Activated CD4-positive, alpha-beta T cell treated with anti-CD3 and anti-CD28 coated beads, Interleukin-2, amount 10 ng/mL, durations not matched to agents 24 days and 14 days (primary cell): ENCODE measurements around the gene ABHD16A. TPM values are rescaled to one million over a fixed set of nuclear protein-coding genes. Genes with fewer than 3 reads are reported as not detected.

ENCODE experiments used
- DNase-seq: peaks from one replicate; pipeline ENCODE4 v3.0.0; 2022
- H3K27ac Mint-ChIP-seq: one replicate; pipeline ENCODE4 v1.8.0; 2022; ENCODE audit warnings: mild to moderate bottlenecking, mixed read lengths
- H3K27me3 Mint-ChIP-seq: one replicate; pipeline ENCODE4 v1.8.0; 2022; ENCODE audit warnings: mixed read lengths
- H3K36me3 Mint-ChIP-seq: one replicate; pipeline ENCODE4 v1.8.0; 2022; ENCODE audit warnings: low read depth, mild to moderate bottlenecking, mixed read lengths
- H3K4me1 Mint-ChIP-seq: one replicate; pipeline ENCODE4 v1.8.0; 2021; ENCODE audit warnings: mixed read lengths
- H3K4me3 Mint-ChIP-seq: one replicate; pipeline ENCODE4 v1.8.0; 2022; ENCODE audit warnings: mild to moderate bottlenecking, moderate library complexity, mixed read lengths
- H3K9me3 Mint-ChIP-seq: one replicate; pipeline ENCODE4 v1.8.0; 2021; ENCODE audit warnings: mixed read lengths
- intact Hi-C: fragments of 100-400 bp; cut with micrococcal nuclease; formaldehyde crosslinking; loops from one replicate; pipeline ENCODE4 v1.15.1; 2023
- total RNA-seq: library from RNA; stranded (reverse); gene quantifications from 2 replicates; pipeline ENCODE4 v1.2.3, GENCODE V29; 2022

ABHD16A gene
- total RNA-seq, 1 donor from 2014 or later: 44.7 TPM

DNA sequence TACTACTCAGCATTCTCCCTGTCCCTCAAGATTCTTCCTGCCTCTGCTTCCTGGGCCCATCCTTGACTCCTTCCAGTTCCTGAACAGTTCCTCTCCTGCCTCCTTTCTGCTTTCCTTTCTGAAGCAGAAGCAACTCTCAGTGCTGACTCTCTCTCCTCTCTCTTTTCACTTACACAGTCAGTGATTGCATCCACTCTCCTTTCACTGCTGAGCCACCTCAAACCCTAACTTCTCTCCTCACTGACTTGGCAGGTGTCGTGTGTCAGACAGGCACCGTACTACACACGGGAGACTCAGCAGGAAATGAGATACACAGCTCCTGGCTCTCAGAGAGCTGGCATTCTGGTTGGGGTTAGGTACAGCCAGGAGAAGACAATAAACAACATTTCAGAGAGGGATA, 5.6 kb downstream of the ABHD16A start:
- DNase-seq: no peak
- H3K9me3 Mint-ChIP-seq: no peaks in the 10 kb centered on the region
- no peaks in the 10 kb centered on the region for H3K27me3 Mint-ChIP-seq
- H3K4me3 Mint-ChIP-seq: no peak overlapping the region
- intact Hi-C loops: no loop called here
- H3K36me3 Mint-ChIP-seq: peaks cover 32% of the 10 kb centered on the region
- peaks cover 24% of the 10 kb centered on the region for H3K4me1 Mint-ChIP-seq
- H3K27ac Mint-ChIP-seq: peak overlapping the region; percentile 66

DNA sequence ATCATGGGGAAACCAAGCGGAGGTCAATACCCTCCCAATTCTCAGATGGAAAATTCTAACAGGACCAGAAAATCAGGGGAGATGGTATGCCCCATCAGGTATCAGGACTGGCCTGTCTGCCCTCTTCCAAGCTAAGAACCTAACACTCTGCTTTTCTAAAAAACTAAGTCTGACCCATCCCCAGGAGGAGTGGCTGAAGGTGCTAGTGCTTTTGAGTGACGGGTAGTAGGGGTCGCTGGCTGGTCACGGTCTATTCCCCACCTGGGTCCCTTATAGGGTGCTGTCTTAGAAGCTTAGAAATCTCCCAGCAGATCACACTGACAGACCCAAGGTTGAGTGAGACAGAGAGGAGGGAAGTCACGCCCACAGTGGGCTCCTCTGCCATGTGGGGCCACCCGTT, 9.6 kb downstream of the ABHD16A start:
- DNase-seq: no peak
- no peak overlapping the region for H3K27ac Mint-ChIP-seq
- no peaks in the 10 kb centered on the region for H3K27me3 Mint-ChIP-seq
- H3K9me3 Mint-ChIP-seq: no peaks in the 10 kb centered on the region
- peaks cover 43% of the 10 kb centered on the region for H3K36me3 Mint-ChIP-seq
- peaks cover 12% of the 10 kb centered on the region for H3K4me1 Mint-ChIP-seq
- no peak overlapping the region for H3K4me3 Mint-ChIP-seq
- intact Hi-C loops: no loop called here

GRCh38 chr6:31692886-31693285, 10.2 kb downstream of the ABHD16A start:
- Mint-ChIP-seq H3K36me3 (peaks cover 47% of the 10 kb centered on the region), H3K4me3 (no peak overlapping the region), H3K9me3 (no peaks in the 10 kb centered on the region), H3K27ac (no peak overlapping the region), H3K4me1 (peaks cover 11% of the 10 kb centered on the region), H3K27me3 (no peaks in the 10 kb centered on the region)
- intact Hi-C loops: no loop called here
- no peak for DNase-seq

- Mint-ChIP-seq H3K27ac (no peak overlapping the region), H3K4me3 (no peak overlapping the region), H3K4me1 (peaks cover 6% of the 10 kb centered on the region), H3K9me3 (no peaks in the 10 kb centered on the region), H3K36me3 (peaks cover 47% of the 10 kb centered on the region), H3K27me3 (no peaks in the 10 kb centered on the region)
- no peak for DNase-seq
- intact Hi-C loops: no loop called here
Observed at GRCh38 chr6:31692353-31692752, 10.8 kb downstream of the ABHD16A start.

- Mint-ChIP-seq H3K4me1 (peaks cover 4% of the 10 kb centered on the region), H3K36me3 (peaks cover 45% of the 10 kb centered on the region), H3K4me3 (no peak overlapping the region), H3K9me3 (no peaks in the 10 kb centered on the region), H3K27me3 (no peaks in the 10 kb centered on the region), H3K27ac (no peak overlapping the region)
- intact Hi-C loops: no loop called here
- DNase-seq: no peak
Observed at GRCh38 chr6:31691564-31692108, 11.5 kb downstream of the ABHD16A start.

DNA sequence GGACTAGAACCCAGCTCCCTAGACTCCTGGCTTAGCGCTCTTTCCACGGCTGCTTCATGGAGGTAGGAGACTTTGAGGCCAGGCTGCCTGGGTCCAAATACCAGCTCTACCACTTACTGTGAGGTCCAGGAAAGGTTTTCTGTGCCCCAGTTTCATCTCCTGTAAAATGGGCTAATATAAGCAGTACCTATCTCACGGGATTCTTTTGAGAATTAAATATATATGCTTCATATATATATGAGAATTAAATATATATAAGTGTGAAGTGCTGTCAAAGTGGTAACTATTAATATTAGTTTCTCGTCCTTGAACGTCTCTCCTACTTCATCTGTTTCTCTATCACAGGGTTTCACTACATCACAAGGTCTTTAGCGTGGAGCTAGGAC, 12.1 kb downstream of the ABHD16A start:
- peak overlapping the region; percentile 51 for H3K27ac Mint-ChIP-seq
- intact Hi-C loops: no loop called here
- peaks cover 4% of the 10 kb centered on the region for H3K4me1 Mint-ChIP-seq
- peaks cover 45% of the 10 kb centered on the region for H3K36me3 Mint-ChIP-seq
- no peak for DNase-seq
- H3K4me3 Mint-ChIP-seq: no peak overlapping the region
- no peaks in the 10 kb centered on the region for H3K27me3 Mint-ChIP-seq
- no peaks in the 10 kb centered on the region for H3K9me3 Mint-ChIP-seq

DNA sequence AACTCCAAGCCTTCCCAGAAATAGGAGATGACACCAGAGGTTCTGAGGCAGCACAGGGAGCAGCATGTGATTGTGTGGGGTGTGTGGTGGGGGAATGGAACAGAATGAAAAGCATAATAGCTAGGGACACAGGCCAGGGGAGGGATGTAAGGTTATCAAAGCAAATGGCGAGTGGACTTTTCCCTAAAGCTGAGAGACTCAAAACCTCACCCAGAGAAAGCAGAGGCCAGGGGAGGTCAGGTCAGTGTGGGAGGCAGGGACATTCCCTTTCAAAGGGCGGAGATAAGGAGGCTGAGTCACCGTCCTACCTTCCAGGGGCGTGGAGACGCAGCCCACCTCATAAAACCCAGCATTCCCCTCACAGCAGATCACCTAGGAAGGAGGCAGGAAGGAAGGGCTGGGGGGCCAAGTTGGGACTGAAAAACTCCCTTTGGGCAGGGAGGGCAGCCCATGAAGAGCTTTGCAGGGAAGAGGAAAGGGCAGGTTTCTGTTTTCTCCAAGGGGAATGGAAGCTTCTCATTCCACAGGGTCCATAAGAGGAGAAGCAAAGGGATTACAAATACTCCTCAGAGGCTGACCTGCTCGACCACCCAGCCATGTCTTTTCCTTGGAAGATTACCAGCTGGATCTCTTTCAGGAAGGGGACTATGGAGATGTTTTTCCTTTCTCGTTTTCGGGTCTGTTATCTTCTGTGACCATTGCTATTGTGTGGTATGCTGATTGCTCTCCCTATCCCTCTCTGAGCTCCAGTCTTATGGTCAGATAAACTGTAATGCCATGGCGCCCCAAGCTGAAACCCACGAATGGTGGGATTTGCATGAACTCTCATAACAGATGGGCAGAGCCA, 12.7 kb downstream of the ABHD16A start:
- H3K27ac Mint-ChIP-seq: peak overlapping the region; percentile 3
- no peak for DNase-seq
- intact Hi-C loops: no loop called here
- H3K36me3 Mint-ChIP-seq: peaks cover 46% of the 10 kb centered on the region
- H3K4me1 Mint-ChIP-seq: peaks cover 4% of the 10 kb centered on the region
- H3K4me3 Mint-ChIP-seq: no peak overlapping the region
- no peaks in the 10 kb centered on the region for H3K27me3 Mint-ChIP-seq
- H3K9me3 Mint-ChIP-seq: no peaks in the 10 kb centered on the region

DNA sequence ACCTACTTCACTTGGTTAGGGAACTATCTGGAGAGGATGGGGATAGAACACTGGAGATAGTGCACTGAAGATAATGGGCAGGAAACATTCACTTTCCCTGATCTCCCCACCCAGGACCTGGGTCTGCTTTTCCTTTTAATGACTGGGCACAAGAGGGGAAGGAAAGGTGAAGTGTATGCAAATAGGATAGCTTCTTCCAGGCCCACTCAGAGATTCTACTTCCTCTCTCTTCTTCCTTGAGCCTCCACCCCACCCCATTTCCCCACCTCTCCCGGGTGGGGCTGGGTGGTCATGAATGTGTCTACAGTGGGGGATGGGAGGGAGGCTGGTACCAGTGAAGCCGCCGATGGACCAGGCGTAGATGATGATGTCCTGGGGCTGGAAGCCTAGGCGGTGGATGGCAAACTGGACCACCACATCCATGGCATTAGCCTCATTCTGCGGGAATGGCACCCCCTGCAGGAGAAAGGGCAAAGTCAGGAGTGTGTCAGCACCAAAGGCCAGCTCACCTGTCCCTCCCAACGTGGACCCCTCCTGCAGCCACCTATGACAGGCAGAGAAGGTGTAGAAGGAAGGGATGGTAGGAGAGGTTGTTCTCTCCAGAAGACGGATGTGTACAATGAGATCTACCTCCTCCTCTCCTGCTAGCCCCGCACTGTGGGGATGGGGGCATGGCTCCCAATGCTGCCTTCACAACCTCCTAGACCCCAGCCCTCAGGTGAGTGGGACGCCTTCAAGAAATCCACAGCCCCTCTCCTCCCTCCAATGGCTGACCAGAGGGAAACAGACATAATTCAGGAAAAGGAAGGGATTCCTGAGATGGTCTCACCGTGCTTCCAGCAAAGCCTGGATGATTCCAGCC, 13.6 kb downstream of the ABHD16A start:
- peaks cover 47% of the 10 kb centered on the region for H3K36me3 Mint-ChIP-seq
- no peak overlapping the region for H3K4me3 Mint-ChIP-seq
- peak; percentile 69 for DNase-seq
- H3K27me3 Mint-ChIP-seq: no peaks in the 10 kb centered on the region
- H3K27ac Mint-ChIP-seq: peak overlapping the region; percentile 48
- H3K4me1 Mint-ChIP-seq: peaks cover 4% of the 10 kb centered on the region
- intact Hi-C loops: no loop called here
- H3K9me3 Mint-ChIP-seq: no peaks in the 10 kb centered on the region

GRCh38 chr6:31687860-31688693, 15.0 kb downstream of the ABHD16A start:
- Mint-ChIP-seq H3K4me1 (peaks cover 4% of the 10 kb centered on the region), H3K9me3 (no peaks in the 10 kb centered on the region), H3K27me3 (no peaks in the 10 kb centered on the region), H3K27ac (no peak overlapping the region), H3K36me3 (peaks cover 42% of the 10 kb centered on the region), H3K4me3 (no peak overlapping the region)
- intact Hi-C loops: no loop called here
- no peak for DNase-seq

DNA sequence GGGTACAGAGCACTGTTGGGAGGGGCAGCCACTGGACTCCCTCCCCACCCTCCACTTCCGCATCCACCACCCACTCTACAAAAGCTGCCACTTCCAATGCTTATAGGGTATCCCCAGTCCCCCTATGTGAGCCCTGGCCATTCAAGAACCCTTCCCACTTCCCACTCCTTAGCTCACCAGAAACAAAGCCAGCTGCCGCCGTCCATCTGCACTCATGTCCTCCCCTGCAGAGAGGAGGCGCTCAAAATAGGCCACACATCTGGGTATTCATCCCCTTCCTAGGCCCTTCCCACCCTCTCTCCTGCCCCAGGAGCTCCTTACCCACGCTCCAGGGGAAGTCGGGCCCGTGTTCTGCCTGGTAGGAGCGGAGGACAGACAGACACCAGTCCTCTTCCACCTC, 15.8 kb downstream of the ABHD16A start:
- intact Hi-C loops: no loop called here
- no peak for DNase-seq
- Mint-ChIP-seq H3K36me3 (peaks cover 37% of the 10 kb centered on the region), H3K4me3 (no peak overlapping the region), H3K9me3 (no peaks in the 10 kb centered on the region), H3K27me3 (no peaks in the 10 kb centered on the region), H3K4me1 (peaks cover 4% of the 10 kb centered on the region), H3K27ac (no peak overlapping the region)

DNA sequence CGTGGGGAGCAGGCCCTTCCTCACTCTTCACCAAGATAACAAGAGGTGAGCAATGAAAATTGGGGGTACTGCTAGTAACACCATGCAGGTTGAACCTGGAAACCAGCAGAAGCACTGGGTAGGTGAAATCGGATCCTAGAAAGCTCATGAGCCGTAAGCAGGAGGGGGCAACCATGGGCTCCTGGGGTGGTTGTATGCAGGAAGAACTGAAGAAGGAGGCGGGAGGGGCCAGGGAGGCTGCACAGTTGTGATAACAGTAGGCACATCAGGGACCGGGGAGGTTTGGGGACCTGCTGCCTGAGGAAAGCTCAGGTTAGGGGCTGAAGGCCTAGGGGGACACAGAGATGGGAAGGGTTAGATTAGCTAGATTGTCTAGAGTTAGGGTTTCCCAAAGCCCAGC, 16.6 kb downstream of the ABHD16A start:
- Mint-ChIP-seq H3K27ac (peak overlapping the region; percentile 4), H3K9me3 (no peaks in the 10 kb centered on the region), H3K36me3 (peaks cover 35% of the 10 kb centered on the region), H3K4me3 (no peak overlapping the region), H3K4me1 (peaks cover 6% of the 10 kb centered on the region), H3K27me3 (no peaks in the 10 kb centered on the region)
- intact Hi-C loops: no loop called here
- no peak for DNase-seq

- Mint-ChIP-seq H3K27me3 (no peaks in the 10 kb centered on the region), H3K4me3 (no peak overlapping the region), H3K36me3 (peaks cover 20% of the 10 kb centered on the region), H3K4me1 (peaks cover 22% of the 10 kb centered on the region), H3K27ac (no peak overlapping the region), H3K9me3 (no peaks in the 10 kb centered on the region)
- intact Hi-C loops: no loop called here
- DNase-seq: no peak
Observed at GRCh38 chr6:31683591-31683990, 19.5 kb downstream of the ABHD16A start.

GRCh38 chr6:31681135-31681671, 21.9 kb downstream of the ABHD16A start:
- H3K36me3 Mint-ChIP-seq: peaks cover 5% of the 10 kb centered on the region
- peak; percentile 82 for DNase-seq
- intact Hi-C loops: loop anchor here (2.0 kb wide), 2 partner anchors 22 to 58 kb away; partner anchors contain the start of gene ABHD16A
- peaks cover 25% of the 10 kb centered on the region for H3K4me1 Mint-ChIP-seq
- H3K27ac Mint-ChIP-seq: peak overlapping the region; percentile 82
- H3K27me3 Mint-ChIP-seq: no peaks in the 10 kb centered on the region
- no peaks in the 10 kb centered on the region for H3K9me3 Mint-ChIP-seq
- H3K4me3 Mint-ChIP-seq: peak overlapping the region; percentile 83
